GM18508 (cell line): ENCODE results near the gene CFL2.

Experiments used
- ATAC-seq: cut with Tn5 transposase; IDR thresholded peaks from one replicate; pipeline ENCODE4 v1.9.1; 2021; ENCODE audit warnings: moderate number of reproducible peaks; ENCODE audit not compliant: insufficient read depth, unreplicated experiment

Gene CFL2

GRCh38 chr14:34678306-34678705, 36.1 kb downstream of the CFL2 start:
- no peak for ATAC-seq

GRCh38 chr14:34676516-34677211, 37.7 kb downstream of the CFL2 start:
- no peak for ATAC-seq

GRCh38 chr14:34673702-34674101, 40.7 kb downstream of the CFL2 start:
- no peak for ATAC-seq

GRCh38 chr14:34671716-34672115, 42.7 kb downstream of the CFL2 start:
- no peak for ATAC-seq

- ATAC-seq: no peak
Measured at GRCh38 chr14:34668111-34668510, 46.3 kb downstream of the CFL2 start.

- ATAC-seq: no peak
Measured at GRCh38 chr14:34667007-34667406, 47.4 kb downstream of the CFL2 start.

GRCh38 chr14:34665785-34666435, 48.5 kb downstream of the CFL2 start:
- no peak for ATAC-seq

GRCh38 chr14:34662561-34663088, 51.8 kb downstream of the CFL2 start:
- ATAC-seq: no peak

- no peak for ATAC-seq
Measured at GRCh38 chr14:34660796-34661195, 53.6 kb downstream of the CFL2 start.
